Measurements from ENCODE around the gene FAM81A. TPM values are rescaled to one million over a fixed set of nuclear protein-coding genes. Genes with fewer than 3 reads are reported as not detected.

FAM81A gene
- total and polyA plus RNA-seq, 9 of the 15 experiments (the other 6 are each of a cell fraction or from before 2014, with no cell fraction given), result not detected

DNA sequence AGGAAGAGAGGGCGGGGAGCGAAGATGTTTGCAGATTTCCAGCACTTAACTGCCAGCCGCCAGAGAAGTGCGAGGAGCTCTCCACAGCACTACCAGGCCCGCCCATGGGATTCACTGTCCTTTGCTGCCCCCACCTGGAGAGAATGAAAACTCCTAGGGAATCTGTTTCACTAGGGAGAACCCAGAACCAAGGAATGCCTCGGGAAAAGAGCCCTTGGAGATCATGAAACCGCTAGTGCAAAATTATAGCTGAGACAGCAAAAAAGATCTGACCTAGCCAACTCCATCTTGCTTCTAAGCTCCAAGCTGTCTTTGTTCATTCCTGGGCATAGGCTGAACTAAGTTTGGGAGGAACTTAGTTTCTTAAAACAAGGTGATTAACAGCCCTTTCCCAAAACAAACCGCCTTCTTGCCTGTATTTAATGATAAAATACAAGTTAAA, 91.0 kb downstream of the FAM81A start (continued):
- TF ChIP-seq, protein P1, sequence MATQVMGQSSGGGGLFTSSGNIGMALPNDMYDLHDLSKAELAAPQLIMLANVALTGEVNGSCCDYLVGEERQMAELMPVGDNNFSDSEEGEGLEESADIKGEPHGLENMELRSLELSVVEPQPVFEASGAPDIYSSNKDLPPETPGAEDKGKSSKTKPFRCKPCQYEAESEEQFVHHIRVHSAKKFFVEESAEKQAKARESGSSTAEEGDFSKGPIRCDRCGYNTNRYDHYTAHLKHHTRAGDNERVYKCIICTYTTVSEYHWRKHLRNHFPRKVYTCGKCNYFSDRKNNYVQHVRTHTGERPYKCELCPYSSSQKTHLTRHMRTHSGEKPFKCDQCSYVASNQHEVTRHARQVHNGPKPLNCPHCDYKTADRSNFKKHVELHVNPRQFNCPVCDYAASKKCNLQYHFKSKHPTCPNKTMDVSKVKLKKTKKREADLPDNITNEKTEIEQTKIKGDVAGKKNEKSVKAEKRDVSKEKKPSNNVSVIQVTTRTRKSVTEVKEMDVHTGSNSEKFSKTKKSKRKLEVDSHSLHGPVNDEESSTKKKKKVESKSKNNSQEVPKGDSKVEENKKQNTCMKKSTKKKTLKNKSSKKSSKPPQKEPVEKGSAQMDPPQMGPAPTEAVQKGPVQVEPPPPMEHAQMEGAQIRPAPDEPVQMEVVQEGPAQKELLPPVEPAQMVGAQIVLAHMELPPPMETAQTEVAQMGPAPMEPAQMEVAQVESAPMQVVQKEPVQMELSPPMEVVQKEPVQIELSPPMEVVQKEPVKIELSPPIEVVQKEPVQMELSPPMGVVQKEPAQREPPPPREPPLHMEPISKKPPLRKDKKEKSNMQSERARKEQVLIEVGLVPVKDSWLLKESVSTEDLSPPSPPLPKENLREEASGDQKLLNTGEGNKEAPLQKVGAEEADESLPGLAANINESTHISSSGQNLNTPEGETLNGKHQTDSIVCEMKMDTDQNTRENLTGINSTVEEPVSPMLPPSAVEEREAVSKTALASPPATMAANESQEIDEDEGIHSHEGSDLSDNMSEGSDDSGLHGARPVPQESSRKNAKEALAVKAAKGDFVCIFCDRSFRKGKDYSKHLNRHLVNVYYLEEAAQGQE (IDR thresholded peaks at IDR 0.05; ENCODE audit: borderline replicate concordance), result peak; percentile 67
- TF ChIP-seq, protein P1 (CRISPR knock-in tag; IDR thresholded peaks at IDR 0.05; ENCODE audit: low read depth), result no peak
- TF ChIP-seq ZFP1 (CRISPR knock-in tag; IDR thresholded peaks at IDR 0.05) (no peak), MTF1 (CRISPR knock-in tag; IDR thresholded peaks at IDR 0.05; ENCODE audit: borderline replicate concordance) (no peak), DPF2 (IDR thresholded peaks at IDR 0.05) (no peak), CCNT2 (IDR thresholded peaks at IDR 0.05; ENCODE audit: borderline replicate concordance, extremely low read depth, insufficient read length, low read depth, low read length) (no peak), LCOR (CRISPR knock-in tag; IDR thresholded peaks at IDR 0.05) (no peak), YY1 (IDR thresholded peaks at IDR 0.05; ENCODE audit: borderline replicate concordance in 1 of 3, control insufficient read depth in 1 of 3, extremely low read depth in 1 of 3, insufficient read depth in 3 of 3, insufficient read length in 1 of 3, insufficient replicate concordance in 2 of 3, low read depth in 1 of 3, low read length in 2 of 3) (peak in 2 of 3 experiments; percentile 11 to 16), KLF16 (IDR thresholded peaks at IDR 0.05) (no peak), SMAD3 (CRISPR knock-in tag; conservative IDR thresholded peaks at IDR 0.05) (no peak), ZBTB7A (IDR thresholded peaks at IDR 0.05; ENCODE audit: borderline replicate concordance, control insufficient read depth, low read depth, low read length) (no peak), POLR3G (IDR thresholded peaks at IDR 0.05; ENCODE audit: extremely low read depth, insufficient read length, insufficient replicate concordance) (no peak), RAD21 (CRISPR knock-in tag; conservative IDR thresholded peaks at IDR 0.05 in 1 of 2, IDR thresholded peaks at IDR 0.05 in 1 of 2) (peak; percentile 79 to 86), CSDE1 (IDR thresholded peaks at IDR 0.05) (no peak)
- TF ChIP-seq, protein P2, sequence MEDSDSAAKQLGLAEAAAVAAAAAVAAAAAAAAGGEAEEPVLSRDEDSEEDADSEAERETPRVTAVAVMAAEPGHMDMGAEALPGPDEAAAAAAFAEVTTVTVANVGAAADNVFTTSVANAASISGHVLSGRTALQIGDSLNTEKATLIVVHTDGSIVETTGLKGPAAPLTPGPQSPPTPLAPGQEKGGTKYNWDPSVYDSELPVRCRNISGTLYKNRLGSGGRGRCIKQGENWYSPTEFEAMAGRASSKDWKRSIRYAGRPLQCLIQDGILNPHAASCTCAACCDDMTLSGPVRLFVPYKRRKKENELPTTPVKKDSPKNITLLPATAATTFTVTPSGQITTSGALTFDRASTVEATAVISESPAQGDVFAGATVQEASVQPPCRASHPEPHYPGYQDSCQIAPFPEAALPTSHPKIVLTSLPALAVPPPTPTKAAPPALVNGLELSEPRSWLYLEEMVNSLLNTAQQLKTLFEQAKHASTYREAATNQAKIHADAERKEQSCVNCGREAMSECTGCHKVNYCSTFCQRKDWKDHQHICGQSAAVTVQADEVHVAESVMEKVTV (CRISPR knock-in tag; IDR thresholded peaks at IDR 0.05), result peak; percentile 69
- TF ChIP-seq, protein P3, sequence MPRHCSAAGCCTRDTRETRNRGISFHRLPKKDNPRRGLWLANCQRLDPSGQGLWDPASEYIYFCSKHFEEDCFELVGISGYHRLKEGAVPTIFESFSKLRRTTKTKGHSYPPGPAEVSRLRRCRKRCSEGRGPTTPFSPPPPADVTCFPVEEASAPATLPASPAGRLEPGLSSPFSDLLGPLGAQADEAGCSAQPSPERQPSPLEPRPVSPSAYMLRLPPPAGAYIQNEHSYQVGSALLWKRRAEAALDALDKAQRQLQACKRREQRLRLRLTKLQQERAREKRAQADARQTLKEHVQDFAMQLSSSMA (CRISPR knock-in tag; IDR thresholded peaks at IDR 0.05), result no peak
- TF ChIP-seq, protein P4, sequence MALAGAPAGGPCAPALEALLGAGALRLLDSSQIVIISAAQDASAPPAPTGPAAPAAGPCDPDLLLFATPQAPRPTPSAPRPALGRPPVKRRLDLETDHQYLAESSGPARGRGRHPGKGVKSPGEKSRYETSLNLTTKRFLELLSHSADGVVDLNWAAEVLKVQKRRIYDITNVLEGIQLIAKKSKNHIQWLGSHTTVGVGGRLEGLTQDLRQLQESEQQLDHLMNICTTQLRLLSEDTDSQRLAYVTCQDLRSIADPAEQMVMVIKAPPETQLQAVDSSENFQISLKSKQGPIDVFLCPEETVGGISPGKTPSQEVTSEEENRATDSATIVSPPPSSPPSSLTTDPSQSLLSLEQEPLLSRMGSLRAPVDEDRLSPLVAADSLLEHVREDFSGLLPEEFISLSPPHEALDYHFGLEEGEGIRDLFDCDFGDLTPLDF (CRISPR knock-in tag; IDR thresholded peaks at IDR 0.05), result no peak

Measured in K562 (cell line).